IPS-NIHi11 (cell line): ENCODE results near the gene PKD1L1.

Experiments
- DNase-seq: peaks from one replicate; pipeline ENCODE4 v3.0.0; 2012; ENCODE audit warnings: mixed read lengths, low spot score

Gene PKD1L1

DNA sequence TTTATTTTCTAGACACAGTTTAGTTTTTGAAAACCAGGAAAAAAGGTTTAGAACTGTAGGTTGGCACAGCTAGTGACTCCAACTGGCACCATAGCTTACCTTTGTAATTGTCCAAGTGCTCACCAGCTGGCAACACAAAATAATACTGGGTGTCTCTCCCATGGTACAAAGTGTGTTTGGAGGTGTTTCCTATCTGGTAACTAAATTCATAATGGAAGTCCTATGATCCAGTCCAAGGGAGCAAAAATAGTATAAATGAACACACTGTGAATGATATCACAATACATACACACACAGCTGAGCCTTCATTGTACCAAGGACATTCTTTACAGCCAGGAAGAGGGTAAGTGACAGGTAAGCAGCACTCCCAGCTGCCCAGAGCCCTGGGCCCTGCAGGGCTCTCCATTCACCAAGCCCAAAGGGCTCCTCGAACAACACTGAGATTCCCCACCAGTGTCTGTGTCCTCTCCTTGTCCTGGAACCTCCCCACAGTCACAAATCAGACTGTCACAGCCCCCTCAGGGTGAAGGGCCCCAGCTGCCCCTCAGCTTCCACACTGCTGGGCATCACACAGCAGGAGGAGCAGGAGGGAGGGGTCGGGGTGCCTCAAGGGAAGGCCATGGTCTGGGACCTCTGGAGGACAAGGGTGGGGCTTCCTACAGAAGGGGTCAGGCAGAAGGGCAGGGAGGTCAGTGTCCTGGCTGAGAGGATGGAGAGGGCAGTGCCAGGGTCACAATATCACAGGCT, 72.1 kb downstream of the PKD1L1 start:
- no peak for DNase-seq

DNA sequence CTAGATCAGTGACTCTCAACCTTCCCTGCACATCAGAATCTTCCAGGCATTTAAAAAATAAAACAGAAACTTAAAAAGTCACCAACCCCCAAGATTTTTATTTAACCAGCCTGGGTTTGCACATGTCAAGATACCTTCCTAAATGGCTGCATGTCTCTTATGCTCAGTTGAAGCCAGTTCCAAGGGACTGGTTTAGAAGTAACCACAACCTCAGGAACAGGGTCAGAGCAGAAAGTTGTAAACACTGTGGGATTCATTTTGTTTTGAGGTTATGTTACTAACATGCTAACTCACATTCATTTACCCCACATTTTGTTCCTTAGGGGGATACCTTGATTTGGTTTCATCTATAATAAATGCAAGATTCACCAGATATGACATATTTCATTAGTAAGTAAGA, 72.9 kb downstream of the PKD1L1 start:
- no peak for DNase-seq

DNA sequence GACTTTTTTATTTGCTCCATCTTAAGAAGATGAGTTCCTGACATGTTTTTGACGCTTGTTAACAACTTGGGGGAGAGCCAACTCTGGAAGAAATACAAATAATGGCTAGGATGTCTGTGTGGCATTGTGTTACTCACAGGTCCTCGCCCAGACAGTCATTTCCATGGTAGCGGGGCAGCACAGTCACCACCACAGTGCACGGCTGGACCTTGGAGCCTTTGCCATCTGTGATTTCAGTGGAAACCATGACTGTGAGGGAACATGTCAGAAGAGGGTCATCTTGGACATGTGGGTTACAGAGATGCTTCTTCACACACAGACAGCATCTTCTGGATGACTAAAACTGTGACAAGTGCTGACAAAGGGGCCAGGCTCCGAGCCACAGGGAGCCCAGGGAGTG, 74.5 kb downstream of the PKD1L1 start:
- no peak for DNase-seq

DNA sequence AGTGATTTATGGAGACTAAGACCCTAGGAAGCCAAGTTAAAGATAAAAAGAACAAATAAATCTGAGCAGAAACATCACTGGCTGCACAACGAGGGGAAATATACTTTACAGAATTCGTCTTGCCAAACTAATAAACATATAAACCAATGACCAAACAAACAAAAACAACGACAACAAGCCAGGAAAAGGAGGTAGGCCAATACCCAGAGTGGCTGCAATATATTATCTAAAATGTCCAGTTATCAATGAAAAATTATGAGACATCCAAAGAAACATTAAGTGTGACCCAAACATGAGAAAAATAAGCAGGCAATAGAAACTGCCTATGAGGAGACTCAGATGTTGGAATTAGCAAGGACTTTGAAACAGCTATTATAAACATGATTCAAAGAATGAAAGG, 81.0 kb downstream of the PKD1L1 start:
- no peak for DNase-seq

DNA sequence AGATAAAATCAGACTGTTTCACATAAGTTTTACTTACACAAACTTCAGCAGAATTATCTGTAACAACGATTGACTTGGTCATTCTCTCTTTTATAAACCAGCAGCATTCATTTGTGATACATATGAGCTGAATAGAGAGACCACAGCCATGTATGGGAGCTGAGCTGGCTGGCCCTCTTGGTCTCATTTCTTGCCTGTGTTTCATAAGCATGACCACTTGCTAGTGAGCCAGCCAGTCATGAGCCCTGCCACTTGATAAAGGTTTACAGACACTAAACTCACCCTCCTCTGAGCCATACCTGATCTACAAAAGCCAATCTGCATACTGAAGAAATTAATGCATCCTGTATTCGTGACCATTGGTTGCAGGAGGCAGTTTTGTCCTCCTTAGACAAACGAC, 82.1 kb downstream of the PKD1L1 start:
- no peak for DNase-seq

DNA sequence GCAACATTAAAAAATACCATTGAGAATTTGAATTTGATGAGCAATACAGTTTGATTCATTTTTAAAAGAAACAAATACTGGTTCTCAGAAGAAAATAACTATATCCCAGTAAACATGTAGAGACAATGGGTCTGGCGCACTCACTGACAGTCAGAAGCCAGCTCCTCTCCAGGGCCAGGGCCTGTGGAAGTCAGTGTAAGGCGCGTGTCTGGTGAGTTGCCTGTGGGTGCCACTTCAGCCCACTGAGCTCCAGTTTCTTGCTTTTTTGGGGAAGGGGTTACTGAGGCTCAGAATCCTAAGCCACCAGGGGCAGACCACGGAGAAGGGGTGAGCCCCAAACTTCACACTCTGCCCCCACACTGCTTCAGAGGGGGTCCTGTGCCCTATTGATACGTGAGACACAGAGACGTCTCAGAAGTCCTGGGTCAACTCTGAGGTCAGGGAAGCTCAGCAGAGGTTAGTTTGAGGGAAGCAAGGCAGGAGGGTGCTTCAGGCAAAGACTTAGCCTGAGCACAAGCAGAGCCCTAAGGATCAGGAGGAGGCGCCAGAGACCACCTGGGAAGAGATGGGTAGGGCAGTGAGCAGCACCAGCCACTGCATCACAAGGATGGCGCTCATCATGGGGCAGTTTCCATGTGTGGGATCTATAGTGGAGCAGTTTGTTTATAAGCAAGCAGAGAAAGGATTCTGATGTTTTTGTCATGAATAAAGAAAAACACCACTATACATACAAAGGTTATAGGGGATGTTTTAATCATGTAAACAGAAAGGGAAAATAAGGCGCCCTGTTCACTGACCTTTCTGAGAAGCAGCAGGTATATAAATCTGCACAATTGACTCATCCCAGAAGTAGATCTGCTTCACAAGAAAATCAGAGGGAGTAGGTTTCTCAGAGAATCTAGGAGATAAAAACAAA, 95.7 kb downstream of the PKD1L1 start:
- DNase-seq = peak; percentile 62

DNA sequence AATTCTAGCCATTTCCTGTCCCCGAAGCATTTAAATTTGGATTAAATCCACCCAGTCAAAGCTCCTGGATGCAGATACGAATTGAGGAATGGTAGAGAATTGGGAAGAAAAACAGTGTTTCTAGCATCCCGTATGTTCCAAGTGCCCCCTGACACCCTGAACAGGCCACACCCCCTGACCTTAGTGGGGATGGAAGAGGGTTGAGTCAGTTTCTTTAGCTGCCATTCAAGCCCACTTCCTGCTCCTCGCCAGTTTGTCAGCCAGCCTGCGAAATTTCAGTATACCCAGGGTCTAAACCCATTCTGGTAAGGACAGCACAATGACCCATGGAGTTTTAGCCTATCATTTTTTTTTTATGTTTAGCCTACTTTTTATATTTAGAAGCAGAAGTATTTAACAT, 101.1 kb downstream of the PKD1L1 start:
- DNase-seq = peak; percentile 28

DNA sequence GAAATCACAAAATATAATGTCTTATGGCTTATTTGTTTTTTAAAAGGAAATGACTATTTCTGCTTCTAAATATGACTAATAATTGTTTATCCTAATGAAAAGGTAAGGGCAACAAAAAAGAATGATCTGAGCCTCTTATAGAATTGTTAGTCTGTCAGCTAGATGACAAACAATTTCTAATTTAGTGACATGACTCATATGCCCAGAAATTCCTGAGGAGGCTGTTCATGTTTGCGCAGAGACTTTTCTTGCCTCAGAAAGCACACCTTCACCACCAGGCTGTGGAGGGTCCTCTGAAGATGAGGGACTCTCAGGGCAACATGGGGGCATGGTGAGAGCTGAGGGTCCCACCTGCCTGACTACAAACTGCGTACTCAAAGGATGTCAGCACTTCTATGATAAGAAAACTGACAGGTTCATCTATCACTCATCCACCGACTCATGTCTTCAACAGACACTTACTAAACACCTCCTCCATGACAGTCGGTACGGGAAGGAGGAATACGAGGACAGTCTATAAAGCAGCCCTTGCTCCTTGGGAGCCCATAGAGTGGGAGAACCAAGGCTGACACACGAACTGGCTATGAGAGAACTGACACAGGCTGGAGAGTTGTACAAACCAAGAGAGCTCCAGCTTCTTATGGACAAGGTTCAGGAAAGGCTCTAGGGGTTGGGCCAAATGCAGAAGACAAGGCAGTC, 102.0 kb downstream of the PKD1L1 start:
- DNase-seq = no peak

DNA sequence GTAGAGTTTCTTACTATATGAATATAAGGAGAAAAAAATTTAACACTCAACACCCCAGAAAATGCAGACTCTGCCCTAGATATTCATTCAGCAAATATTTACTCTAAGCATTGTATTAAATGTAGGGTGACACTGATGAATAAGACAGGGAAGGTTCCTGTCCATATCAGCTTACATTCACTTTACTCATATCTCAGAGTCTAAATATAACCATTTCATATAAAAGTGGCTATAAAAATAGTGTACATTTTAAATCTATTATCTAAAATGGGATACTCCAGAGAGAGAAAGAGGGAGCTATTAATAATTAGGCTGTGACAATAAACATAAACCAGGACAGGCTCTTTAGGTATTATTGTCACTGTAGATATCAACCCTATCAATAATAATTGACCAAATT, 104.0 kb downstream of the PKD1L1 start:
- no peak for DNase-seq

DNA sequence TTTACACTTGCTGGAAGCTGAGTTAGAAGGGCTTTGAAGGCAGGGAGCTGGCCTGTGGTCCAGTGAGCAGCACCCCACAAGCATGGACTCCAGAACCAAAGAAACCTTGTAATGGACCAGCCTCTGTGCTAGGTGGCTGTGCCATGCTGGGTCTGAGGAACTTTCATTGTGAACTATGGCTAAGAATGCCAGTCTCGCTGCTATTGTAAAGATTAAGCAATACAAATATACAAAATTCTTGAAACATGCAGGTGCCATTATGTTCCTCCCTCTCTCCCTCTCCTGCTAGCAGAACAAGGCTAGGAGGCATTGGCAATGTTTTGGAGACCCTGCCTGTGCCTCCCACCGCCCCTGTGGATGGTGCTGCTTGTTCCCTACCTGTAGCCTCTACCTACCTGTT, 105.0 kb downstream of the PKD1L1 start:
- no peak for DNase-seq

DNA sequence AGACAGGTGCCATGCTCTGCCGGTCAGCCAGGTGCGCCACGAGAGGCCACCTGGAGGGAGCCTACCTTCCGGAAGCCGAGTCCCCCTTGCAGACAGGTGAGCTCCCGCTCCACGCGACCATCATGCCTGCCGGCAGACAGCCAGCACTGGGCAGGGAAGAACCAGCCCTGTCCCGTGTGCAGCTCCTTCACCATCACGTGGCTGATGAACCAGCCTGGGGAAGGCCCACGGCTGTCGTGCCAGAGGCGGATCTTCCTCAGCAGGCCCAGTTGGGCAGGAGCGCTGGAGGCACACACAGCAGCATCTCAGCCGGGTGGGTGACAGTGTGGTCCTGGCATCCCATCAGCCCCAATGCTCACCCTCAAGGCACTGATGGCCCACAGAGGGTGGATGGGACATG, 108.9 kb downstream of the PKD1L1 start:
- DNase-seq = no peak

DNA sequence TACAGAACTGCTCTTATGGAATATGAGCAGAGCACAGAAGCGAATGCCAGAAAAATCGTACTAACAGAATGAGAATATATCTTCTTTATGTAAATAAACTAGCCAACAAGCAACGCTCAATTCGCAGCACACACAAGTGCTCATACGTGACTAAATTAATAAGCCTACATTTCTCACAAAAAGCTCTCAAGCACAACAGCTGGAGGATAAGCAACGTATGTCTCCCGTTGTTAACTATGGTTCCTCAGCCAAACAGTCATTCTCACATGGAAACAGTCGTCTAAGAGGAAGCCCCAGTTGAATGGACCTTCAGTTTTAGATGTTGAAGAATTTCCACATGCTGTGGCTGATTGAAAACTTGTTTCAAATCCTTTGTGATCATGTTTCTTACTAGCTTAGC, 110.4 kb downstream of the PKD1L1 start:
- DNase-seq = no peak

DNA sequence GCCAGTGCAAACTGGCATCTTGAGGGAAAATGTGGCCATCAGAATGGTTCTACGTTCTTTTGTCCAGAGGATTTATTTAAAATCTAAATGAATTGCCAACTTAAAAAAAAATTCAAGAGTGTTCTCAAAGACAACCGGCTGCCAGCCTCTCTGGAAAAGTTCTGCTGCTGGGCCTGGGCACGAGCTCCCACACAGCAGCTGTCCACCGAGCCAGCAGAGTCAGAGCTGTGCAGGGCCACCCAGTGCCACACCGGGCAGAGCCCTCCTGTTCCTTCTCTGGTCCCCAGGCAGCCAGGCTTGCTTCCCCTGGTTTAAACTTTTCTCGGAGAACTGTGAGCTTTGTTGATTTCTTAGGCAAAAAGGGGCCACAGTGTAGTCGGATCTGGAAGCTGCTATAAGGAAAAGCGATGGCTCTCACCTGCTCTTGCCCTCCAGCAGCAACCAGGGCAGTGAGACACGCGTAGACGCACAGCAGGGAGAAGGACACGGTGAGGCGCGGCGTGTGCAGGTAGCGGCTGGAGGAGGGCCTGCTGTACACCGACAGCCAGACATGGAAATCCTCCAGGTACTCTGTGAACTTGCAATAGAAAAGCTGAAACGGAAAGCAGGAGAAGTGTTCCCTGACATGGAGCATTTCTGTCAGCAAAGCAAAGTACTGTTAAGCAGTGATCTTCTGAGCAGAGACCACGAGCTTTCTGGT, 111.6 kb downstream of the PKD1L1 start:
- no peak for DNase-seq

DNA sequence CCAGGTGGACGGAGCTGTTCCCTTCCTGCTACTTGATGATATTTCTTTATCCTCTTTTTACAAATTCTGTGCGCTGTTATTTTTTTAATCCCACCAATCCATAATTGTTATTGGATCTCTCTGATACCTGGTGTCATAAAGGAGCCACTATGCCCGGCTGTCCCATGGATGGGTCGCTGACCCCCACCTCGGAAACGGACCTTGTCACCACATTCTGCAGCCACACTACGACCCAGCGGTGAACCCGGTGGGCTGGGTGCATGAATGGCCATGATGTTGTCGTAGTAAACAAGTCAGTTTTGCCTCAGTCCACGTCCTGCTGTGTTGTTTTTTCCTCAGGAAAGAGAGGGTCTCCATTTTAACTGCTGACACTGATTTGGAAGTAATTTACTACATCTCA, 112.2 kb downstream of the PKD1L1 start:
- DNase-seq = no peak

DNA sequence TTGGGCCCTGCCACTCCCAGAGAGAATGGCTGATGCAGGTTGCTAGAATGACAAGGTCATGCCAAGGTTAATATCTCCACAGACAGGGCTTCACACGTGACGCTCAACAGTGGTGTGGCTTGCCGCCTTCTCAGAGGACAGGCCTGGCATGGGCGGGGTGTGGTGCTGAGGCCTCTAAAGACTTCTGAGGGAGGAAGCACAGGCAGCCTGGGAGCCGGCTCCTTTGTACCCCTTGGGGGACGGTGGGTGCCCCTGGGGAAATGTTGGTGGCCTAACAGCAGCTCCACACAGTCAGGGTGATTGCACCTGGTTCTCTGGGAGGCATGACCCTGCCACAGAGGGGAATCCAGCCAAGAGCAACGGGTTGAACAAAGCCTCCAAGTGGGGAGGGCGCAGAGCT, 115.1 kb downstream of the PKD1L1 start:
- DNase-seq = no peak

DNA sequence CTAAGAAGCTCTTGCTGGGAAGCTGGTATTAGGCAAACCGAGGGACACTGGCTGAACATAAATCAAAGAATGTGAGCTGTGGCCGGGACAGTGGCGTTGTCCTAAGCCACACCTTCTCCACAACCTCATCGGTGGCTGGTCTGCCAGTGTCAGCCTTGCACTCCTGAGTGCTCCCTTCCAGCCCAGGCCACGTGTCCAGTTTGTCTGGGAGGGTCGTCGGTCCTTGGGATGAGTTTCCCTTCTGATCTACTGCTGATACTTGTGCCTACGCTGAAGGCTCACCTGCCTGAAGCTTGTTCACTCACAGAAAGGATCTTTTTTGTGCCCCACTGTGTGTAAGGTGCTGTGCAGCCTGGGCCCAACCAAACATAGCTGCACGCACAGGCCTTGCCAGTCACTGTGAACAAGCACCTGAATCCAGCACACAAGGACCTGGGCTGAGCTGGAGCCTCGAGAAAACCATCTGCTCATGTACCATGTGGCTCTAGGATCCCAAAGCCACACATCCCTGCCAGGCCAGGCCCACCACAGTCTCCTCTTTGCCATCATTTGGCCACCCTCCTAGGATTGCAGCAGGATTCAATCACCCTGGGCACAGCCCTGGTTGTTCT, 116.1 kb downstream of the PKD1L1 start:
- DNase-seq = no peak

DNA sequence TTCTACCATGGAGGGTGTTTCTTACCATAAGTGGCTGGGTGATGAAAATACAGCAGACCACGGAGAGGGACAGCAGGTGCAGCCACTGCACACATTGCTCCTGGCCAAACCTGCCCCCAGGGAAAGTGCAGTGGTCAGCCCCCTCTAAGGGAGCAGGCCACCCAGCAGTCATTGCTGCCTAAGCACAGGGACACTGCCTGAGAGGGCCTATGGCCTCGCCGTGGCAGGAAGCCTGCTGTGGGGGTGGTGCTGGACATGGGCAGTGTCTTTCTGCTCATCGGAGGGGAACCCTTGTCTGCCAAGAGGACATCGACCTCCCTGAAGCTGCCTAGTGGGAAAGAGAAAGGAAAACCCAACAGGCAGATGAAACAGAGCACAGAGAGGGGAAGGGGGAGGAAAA, 118.3 kb downstream of the PKD1L1 start:
- no peak for DNase-seq

DNA sequence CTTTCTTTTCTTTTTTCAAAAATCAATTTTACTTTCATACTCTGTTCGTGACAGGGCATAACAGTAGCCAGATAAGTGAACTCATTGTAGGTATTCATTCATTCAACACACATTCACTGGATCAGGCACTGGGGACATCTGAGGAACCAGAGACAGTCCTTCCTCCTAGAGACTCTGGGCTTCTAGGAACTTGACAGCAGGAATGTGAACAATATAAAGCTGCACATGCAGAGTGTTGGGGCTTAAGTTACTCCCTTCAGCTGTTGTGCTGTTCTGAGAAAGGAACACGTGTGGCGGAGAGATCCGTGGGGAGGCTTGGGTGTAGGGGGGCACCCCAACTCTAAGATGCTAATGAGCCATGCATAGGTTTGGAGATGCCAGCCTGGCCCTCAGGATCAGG, 120.4 kb downstream of the PKD1L1 start:
- no peak for DNase-seq

DNA sequence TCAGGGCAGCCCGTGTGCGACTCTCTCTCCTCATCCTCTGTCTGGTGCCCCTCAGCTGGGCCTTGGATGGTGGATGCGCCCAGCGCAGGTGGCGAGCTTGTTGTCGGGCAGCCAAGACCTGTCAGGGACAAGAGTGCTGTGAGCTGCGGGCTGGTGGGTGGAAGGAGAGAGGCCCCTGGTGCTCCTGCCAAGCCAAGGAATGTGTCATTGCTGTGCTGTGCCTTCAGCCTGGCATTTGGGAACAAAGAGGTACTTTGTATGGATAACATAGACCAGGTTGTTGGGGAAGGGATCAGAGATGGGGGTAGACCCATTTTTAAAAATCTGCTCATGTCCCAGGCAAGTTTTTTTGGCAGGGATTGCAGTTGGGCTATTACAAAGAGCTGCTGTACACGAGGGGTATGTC, 120.9 kb downstream of the PKD1L1 start:
- no peak for DNase-seq

DNA sequence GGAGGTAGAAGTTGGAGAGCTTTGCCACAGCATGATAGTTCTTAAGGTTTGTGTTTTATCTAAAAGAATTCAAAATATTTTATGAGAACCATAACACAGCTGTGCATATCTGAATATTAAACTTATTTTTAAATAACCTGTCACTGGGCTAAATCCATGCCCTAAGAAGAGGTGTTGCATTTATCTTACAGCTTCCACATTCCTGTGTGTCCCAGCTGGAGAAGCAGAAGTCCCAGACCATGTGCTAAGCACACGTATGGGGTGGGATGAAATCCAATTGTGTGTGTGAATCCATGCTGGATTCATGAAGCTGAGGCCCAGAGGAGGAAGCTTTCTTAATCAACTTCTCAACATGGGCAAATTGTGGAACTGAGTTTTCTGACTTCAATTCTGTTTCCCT, 121.5 kb downstream of the PKD1L1 start:
- DNase-seq = no peak

DNA sequence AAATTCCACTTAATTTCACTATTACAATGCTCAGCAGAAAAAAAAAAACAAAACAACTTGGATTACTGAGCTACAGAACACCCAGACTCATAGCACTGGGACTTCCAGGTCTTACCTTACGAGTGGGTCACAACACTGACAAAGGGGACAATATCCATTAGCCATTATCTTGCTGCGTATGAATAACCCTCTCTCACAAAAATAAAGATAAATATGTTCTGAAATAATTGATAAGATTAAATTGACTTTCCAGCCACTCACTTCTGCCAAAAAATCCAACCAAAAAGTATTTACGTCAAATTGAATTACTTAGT, 128.7 kb downstream of the PKD1L1 start:
- DNase-seq = no peak
